Hair follicle dermal papilla cell (primary cell): ENCODE measurements around the gene SOCS6. TPM values are rescaled to one million over a fixed set of nuclear protein-coding genes. Genes with fewer than 3 reads are reported as not detected.

ENCODE experiments used
- total RNA-seq: library from RNA; depleted of rRNA; stranded (reverse); fragments of >200 nt; gene quantifications from 2 replicates; pipeline ENCODE4 v1.2.3, GENCODE V29; 2012

SOCS6 gene, protein sequence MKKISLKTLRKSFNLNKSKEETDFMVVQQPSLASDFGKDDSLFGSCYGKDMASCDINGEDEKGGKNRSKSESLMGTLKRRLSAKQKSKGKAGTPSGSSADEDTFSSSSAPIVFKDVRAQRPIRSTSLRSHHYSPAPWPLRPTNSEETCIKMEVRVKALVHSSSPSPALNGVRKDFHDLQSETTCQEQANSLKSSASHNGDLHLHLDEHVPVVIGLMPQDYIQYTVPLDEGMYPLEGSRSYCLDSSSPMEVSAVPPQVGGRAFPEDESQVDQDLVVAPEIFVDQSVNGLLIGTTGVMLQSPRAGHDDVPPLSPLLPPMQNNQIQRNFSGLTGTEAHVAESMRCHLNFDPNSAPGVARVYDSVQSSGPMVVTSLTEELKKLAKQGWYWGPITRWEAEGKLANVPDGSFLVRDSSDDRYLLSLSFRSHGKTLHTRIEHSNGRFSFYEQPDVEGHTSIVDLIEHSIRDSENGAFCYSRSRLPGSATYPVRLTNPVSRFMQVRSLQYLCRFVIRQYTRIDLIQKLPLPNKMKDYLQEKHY
- total RNA-seq = 42.5 and 49.7 TPM in 2 replicates

GRCh38 chr18:70288851-70289328 is at the start of gene SOCS6:
Gene SOCS6, plus strand, starts transcription at chr18:70289045. Its CDS starts 35,624 bp downstream, at chr18:70324669.

Other genes starting within 250 kb of the SOCS6 start
- gene RTTN, start 83.4 kb upstream of the SOCS6 start, total RNA-seq = 8.1 and 10.7 TPM in 2 replicates